Vagina (tissue), 2 donors: ENCODE measurements around the gene LPIN3. TPM values are rescaled to one million over a fixed set of nuclear protein-coding genes. Genes with fewer than 3 reads are reported as not detected.

Experiments
- DNase-seq, 2 donors: peaks; one replicate each; pipeline ENCODE4 v3.0.0-alpha.2; 2017; ENCODE audit errors: extremely low spot score in 2 of 2
- H3K27ac ChIP-seq: fragments of 200-600 bp; sonication (generic); one replicate; pipeline ENCODE4 v1.5.1; 2019
- H3K27me3 ChIP-seq: fragments of 200-600 bp; sonication (generic); one replicate; pipeline ENCODE4 v1.5.1; 2019
- H3K36me3 ChIP-seq, 2 donors: fragments of 200-600 bp; sonication (generic); one replicate each; pipeline ENCODE4 v1.5.1; 2017 to 2019
- H3K4me1 ChIP-seq: fragments of 200-600 bp; sonication (generic); one replicate; pipeline ENCODE4 v1.5.1; 2019
- H3K4me3 ChIP-seq, 2 donors: fragments of 200-600 bp; sonication (generic); 1 replicate in 1 of 2; 2 replicates in 1 of 2; pipeline ENCODE4 v1.5.1; 2016 to 2019
- H3K9me3 ChIP-seq: fragments of 200-600 bp; sonication (generic); one replicate; pipeline ENCODE4 v1.5.1; 2019
- POLR2A ChIP-seq, 2 donors: fragments of 450-650 bp; IDR thresholded peaks; one replicate each; pipeline ENCODE4 v1.6.1; 2017; ENCODE audit warnings: antibody characterized with exemption in 2 of 2, mild to moderate bottlenecking in 2 of 2, moderate library complexity in 2 of 2
- POLR2AphosphoS5 ChIP-seq, 2 donors: sonication (generic); formaldehyde crosslinking; IDR thresholded peaks; one replicate each; pipeline ENCODE4 v1.9.0; 2017; ENCODE audit warnings: antibody characterized with exemption in 2 of 2, mild to moderate bottlenecking in 2 of 2, low read depth in 1 of 2; ENCODE audit not compliant: insufficient read depth in 1 of 2
- intact Hi-C: fragments of 100-400 bp; cut with DNase I; formaldehyde crosslinking; loops from one replicate; pipeline ENCODE4 v1.15.1; 2023
- total RNA-seq: library from RNA; depleted of rRNA; stranded (reverse); fragments of >200 nt; gene quantifications from one replicate; pipeline ENCODE4 v1.2.3, GENCODE V29; 2016
- TF ChIP-seq, protein P1 (sequence below), 3 experiments: fragments of 450-650 bp in 2 of 3; fragments of 200-600 bp in 1 of 3; sonication (generic) in 1 of 3; IDR thresholded peaks; one replicate each; pipeline ENCODE4 v1.5.1; 2017 to 2019; ENCODE audit warnings: antibody characterized with exemption in 3 of 3, mild to moderate bottlenecking in 2 of 3, moderate library complexity in 2 of 3

LPIN3 gene
- total RNA-seq, 1 donor from 2014 or later = 82.3 TPM

DNA sequence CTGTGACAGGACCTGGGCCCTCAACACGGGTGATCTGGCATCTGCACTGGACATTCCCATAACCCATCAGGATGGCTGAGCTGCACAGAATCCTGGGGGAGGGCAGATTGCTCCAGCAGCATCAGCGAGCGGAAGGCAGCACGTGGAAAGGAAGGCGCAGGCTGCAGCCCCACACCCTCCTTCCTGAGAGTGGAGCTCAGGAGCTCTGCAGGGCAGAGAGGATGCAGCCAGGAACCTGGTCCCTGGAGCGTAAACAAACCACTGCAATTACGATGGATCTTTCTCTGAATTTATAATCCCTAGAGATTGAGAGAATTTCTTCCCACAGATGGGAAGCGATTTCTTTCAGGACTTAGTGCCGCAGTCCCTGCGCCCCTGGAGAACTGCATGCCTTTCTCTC is 65.7 kb downstream of the LPIN3 start:
- Histone ChIP-seq H3K9me3 (no peaks in the 10 kb centered on the region), H3K4me3 (no peak overlapping the region), H3K36me3 (peaks cover 0 to 65% of the 10 kb centered on the region in 2 donors), H3K27me3 (no peaks in the 10 kb centered on the region), H3K27ac (no peak overlapping the region), H3K4me1 (peaks cover 24% of the 10 kb centered on the region)
- intact Hi-C loops = no loop called here
- TF ChIP-seq POLR2AphosphoS5 (IDR thresholded peaks at IDR 0.05; ENCODE audit: insufficient read depth in 1 of 2, low read depth in 1 of 2) (no peak), POLR2A (IDR thresholded peaks at IDR 0.05) (no peak)
- TF ChIP-seq, protein P1, sequence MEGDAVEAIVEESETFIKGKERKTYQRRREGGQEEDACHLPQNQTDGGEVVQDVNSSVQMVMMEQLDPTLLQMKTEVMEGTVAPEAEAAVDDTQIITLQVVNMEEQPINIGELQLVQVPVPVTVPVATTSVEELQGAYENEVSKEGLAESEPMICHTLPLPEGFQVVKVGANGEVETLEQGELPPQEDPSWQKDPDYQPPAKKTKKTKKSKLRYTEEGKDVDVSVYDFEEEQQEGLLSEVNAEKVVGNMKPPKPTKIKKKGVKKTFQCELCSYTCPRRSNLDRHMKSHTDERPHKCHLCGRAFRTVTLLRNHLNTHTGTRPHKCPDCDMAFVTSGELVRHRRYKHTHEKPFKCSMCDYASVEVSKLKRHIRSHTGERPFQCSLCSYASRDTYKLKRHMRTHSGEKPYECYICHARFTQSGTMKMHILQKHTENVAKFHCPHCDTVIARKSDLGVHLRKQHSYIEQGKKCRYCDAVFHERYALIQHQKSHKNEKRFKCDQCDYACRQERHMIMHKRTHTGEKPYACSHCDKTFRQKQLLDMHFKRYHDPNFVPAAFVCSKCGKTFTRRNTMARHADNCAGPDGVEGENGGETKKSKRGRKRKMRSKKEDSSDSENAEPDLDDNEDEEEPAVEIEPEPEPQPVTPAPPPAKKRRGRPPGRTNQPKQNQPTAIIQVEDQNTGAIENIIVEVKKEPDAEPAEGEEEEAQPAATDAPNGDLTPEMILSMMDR (IDR thresholded peaks at IDR 0.05) = no peak
- DNase-seq = no peak

DNA sequence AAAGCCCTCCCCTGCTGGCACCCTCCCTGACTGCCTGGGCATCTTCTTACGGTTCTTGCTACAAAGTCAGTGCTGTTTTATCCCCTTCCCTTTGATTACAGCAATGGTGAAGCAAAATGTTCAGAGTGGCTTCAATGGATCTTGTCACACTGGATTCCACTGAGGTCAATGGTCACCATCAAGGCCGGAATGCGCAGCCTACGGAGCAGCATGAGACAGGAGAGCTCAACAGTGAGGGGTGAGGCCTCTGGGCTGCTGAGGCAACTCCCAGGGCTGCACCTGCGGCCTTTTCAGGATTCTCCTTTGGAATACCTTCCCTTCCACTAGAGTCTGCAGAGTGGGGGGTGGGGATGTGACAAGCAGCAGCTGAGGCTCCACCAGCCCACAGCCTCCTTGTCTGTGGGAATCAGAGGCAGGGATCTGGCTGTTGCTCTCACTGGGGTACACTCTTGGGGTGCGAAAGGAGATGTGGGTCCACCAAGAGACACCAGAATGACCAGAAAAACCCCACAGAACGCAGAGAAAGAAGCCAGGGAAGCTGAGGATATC is 66.3 kb downstream of the LPIN3 start:
- intact Hi-C loops = no loop called here
- H3K36me3 ChIP-seq = peaks cover 0 to 65% of the 10 kb centered on the region in 2 donors
- no peaks in the 10 kb centered on the region for H3K27me3 ChIP-seq
- H3K27ac ChIP-seq = no peak overlapping the region
- TF ChIP-seq, protein P1 (IDR thresholded peaks at IDR 0.05) = no peak
- TF ChIP-seq POLR2A (IDR thresholded peaks at IDR 0.05) (no peak), POLR2AphosphoS5 (IDR thresholded peaks at IDR 0.05; ENCODE audit: insufficient read depth in 1 of 2, low read depth in 1 of 2) (no peak)
- H3K4me3 ChIP-seq = no peak overlapping the region
- DNase-seq = no peak
- no peaks in the 10 kb centered on the region for H3K9me3 ChIP-seq
- H3K4me1 ChIP-seq = peaks cover 24% of the 10 kb centered on the region

DNA sequence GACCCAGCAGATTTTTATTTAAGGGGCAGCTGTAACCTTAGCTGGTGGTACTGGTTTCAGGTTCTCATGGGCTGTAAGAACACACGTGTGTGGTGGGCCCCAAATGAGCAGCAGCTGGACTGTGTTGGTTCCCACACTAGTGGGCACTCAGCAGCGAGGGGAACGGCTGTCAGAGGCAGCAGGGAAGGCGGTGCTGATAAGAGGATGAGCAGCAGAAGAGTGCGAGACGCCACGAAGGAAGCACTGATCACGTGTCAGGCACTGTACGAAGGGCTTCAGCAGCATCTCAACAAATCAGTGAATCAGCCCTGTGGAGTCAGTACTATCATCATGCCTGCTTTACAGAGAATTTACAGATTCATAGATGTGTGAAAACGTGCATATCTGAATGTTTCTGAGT is 67.0 kb downstream of the LPIN3 start:
- H3K4me3 ChIP-seq = no peak overlapping the region
- peaks cover 0 to 65% of the 10 kb centered on the region in 2 donors for H3K36me3 ChIP-seq
- no peaks in the 10 kb centered on the region for H3K9me3 ChIP-seq
- no peak for DNase-seq
- intact Hi-C loops = no loop called here
- H3K4me1 ChIP-seq = peaks cover 24% of the 10 kb centered on the region
- TF ChIP-seq, protein P1 (IDR thresholded peaks at IDR 0.05) = no peak
- TF ChIP-seq POLR2AphosphoS5 (IDR thresholded peaks at IDR 0.05; ENCODE audit: insufficient read depth in 1 of 2, low read depth in 1 of 2) = no peak
- no peak for TF ChIP-seq POLR2A (IDR thresholded peaks at IDR 0.05)
- H3K27ac ChIP-seq = no peak overlapping the region
- no peaks in the 10 kb centered on the region for H3K27me3 ChIP-seq

DNA sequence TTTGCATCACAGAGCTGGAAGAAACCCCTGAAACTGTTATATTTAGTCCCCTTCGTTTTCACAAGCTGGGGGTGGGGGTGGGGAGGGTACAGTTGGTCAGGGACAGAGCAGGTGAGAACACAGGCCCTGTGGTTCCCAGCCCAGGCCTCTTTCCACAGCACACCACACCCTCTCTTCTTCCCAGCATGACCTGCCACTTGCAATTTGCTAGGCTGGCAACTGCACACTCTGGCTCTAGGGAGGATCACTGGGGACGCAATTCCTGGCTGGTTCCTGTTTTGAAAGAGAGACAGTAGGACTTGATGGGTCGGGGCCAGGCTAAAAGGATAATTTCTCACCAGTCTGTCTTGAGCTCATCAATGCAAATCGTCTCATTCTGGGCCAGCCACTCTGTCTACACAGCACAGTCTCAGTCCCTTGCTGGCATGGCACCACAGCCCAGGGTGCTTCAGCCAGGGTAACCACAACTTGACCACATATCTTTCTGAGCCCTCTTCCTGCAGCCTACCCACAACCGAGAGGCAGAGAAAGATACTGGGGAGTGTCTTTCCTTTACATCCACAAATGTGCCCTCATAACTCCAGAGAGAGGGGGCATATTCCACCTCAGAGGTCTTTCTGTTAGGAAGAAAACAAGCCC is 67.7 kb downstream of the LPIN3 start:
- no peak for DNase-seq
- peaks cover 0 to 68% of the 10 kb centered on the region in 2 donors for H3K36me3 ChIP-seq
- intact Hi-C loops = no loop called here
- H3K27me3 ChIP-seq = no peaks in the 10 kb centered on the region
- H3K4me1 ChIP-seq = peaks cover 24% of the 10 kb centered on the region
- TF ChIP-seq, protein P1 (IDR thresholded peaks at IDR 0.05) = no peak
- TF ChIP-seq POLR2AphosphoS5 (IDR thresholded peaks at IDR 0.05; ENCODE audit: insufficient read depth in 1 of 2, low read depth in 1 of 2) (no peak), POLR2A (IDR thresholded peaks at IDR 0.05) (no peak)
- no peaks in the 10 kb centered on the region for H3K9me3 ChIP-seq
- no peak overlapping the region for H3K4me3 ChIP-seq
- H3K27ac ChIP-seq = no peak overlapping the region

DNA sequence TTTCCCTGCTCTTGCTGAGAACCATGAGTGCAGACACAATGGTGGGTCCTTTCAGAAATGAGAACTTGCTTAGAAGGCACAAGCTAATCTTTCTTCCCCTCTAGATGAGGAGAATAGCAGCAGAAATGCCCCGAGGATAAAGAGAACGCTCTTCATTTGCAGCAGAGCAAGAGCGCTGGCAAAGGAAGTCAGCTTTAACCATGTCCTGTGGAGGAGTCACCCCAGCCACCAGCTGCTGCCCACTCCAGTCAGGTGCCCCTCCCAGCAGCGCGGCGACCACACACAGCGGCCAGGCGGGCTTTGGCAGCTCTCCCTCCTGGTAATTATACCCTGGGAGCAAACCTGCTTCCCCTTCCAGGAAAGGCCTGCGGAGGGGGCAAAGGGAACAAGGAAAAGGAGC is 68.4 kb downstream of the LPIN3 start:
- no peak for DNase-seq
- intact Hi-C loops = no loop called here
- H3K27me3 ChIP-seq = no peaks in the 10 kb centered on the region
- peaks cover 0 to 63% of the 10 kb centered on the region in 2 donors for H3K36me3 ChIP-seq
- H3K4me3 ChIP-seq = no peak overlapping the region
- TF ChIP-seq POLR2AphosphoS5 (IDR thresholded peaks at IDR 0.05; ENCODE audit: insufficient read depth in 1 of 2, low read depth in 1 of 2) (no peak), POLR2A (IDR thresholded peaks at IDR 0.05) (no peak)
- TF ChIP-seq, protein P1 (IDR thresholded peaks at IDR 0.05) = no peak
- no peaks in the 10 kb centered on the region for H3K9me3 ChIP-seq
- peaks cover 24% of the 10 kb centered on the region for H3K4me1 ChIP-seq
- no peak overlapping the region for H3K27ac ChIP-seq
